Lower leg skin (tissue), 4 donors: ENCODE data around the gene SORCS1. TPM values are rescaled to one million over a fixed set of nuclear protein-coding genes. Genes with fewer than 3 reads are reported as not detected.

Source experiments
- DNase-seq, 2 donors: peaks; one replicate each; pipeline ENCODE4 v3.0.0-alpha.2; 2019; ENCODE audit warnings: low spot score in 2 of 2
- H3K4me3 ChIP-seq: fragments of 200-600 bp; sonication (generic); 2 replicates; pipeline ENCODE4 v1.5.1; 2017; ENCODE audit warnings: mild to moderate bottlenecking, low read depth; ENCODE audit not compliant: poor library complexity, severe bottlenecking
- CTCF ChIP-seq, 3 donors: fragments of 450-650 bp; IDR thresholded peaks; one replicate each; pipeline ENCODE4 v1.5.1; 2016; ENCODE audit warnings: antibody characterized with exemption in 3 of 3, mild to moderate bottlenecking in 3 of 3, moderate library complexity in 2 of 3
- POLR2A ChIP-seq, 2 donors: fragments of 450-650 bp; IDR thresholded peaks; one replicate each; pipeline ENCODE4 v1.6.1; 2016 to 2017; ENCODE audit warnings: antibody characterized with exemption in 2 of 2, mild to moderate bottlenecking in 1 of 2, moderate library complexity in 1 of 2
- WGBS, 2 donors: methylation state at CpG; one replicate each; pipeline ENCODE4 v1.1.5; 2018; 5-methylcytosine and 5-hydroxymethylcytosine counted together
- intact Hi-C: fragments of 100-400 bp; cut with DNase I; formaldehyde crosslinking; loops from one replicate; pipeline ENCODE4 v1.15.0; 2023; ENCODE audit warnings: low total_unique reads
- total RNA-seq, 4 donors: library from RNA; depleted of rRNA; stranded (reverse); fragments of >200 nt; gene quantifications; one replicate each; pipeline ENCODE4 v1.1.0, GENCODE V29; 2016

SORCS1 gene
- total RNA-seq, 4 donors from 2014 or later = 2.2 to 5.3 (median 2.9) TPM

GRCh38 chr10:106947643-106948042 is 216.9 kb downstream of the SORCS1 start:
- 92 to 93% methylated on average over 3 of the region's 3 CpGs for WGBS, 2 donors
- no peak for TF ChIP-seq POLR2A (IDR thresholded peaks at IDR 0.05)
- TF ChIP-seq CTCF (IDR thresholded peaks at IDR 0.05) = no peak
- intact Hi-C loops = no loop called here
- no peak overlapping the region for H3K4me3 ChIP-seq
- no peak for DNase-seq

GRCh38 chr10:106942035-106942662 is 222.4 kb downstream of the SORCS1 start:
- intact Hi-C loops = no loop called here
- peak in 1 of 2 donors; percentile 48 for DNase-seq
- WGBS, 2 donors = 67 to 75% methylated on average over 4 of the region's 4 CpGs
- H3K4me3 ChIP-seq = no peak overlapping the region
- TF ChIP-seq CTCF (IDR thresholded peaks at IDR 0.05) (no peak), POLR2A (IDR thresholded peaks at IDR 0.05) (no peak)

GRCh38 chr10:106941297-106942034 is 223.0 kb downstream of the SORCS1 start:
- 68 to 70% methylated on average over 5 of the region's 5 CpGs for WGBS, 2 donors
- intact Hi-C loops = no loop called here
- DNase-seq = no peak
- no peak for TF ChIP-seq CTCF (IDR thresholded peaks at IDR 0.05)
- no peak for TF ChIP-seq POLR2A (IDR thresholded peaks at IDR 0.05)
- no peak overlapping the region for H3K4me3 ChIP-seq

- H3K4me3 ChIP-seq = no peak overlapping the region
- intact Hi-C loops = no loop called here
- DNase-seq = no peak
- WGBS, 2 donors = 80 to 86% methylated on average over 1 of the region's 1 CpG
- TF ChIP-seq CTCF (IDR thresholded peaks at IDR 0.05) = no peak
- no peak for TF ChIP-seq POLR2A (IDR thresholded peaks at IDR 0.05)
These were observed 226.0 kb downstream of the SORCS1 start for GRCh38 chr10:106938513-106938912.

- intact Hi-C loops = no loop called here
- TF ChIP-seq CTCF (IDR thresholded peaks at IDR 0.05) (no peak), POLR2A (IDR thresholded peaks at IDR 0.05) (no peak)
- no peak for DNase-seq
- no peak overlapping the region for H3K4me3 ChIP-seq
These were observed 228.5 kb downstream of the SORCS1 start for GRCh38 chr10:106935978-106936451.
